H1 (cell line): ENCODE data around the gene CHCHD3. TPM values are rescaled to one million over a fixed set of nuclear protein-coding genes. Genes with fewer than 3 reads are reported as not detected.

Experiments used
- CTCF ChIA-PET: fragments of 300-600 bp; sonication (Branson Sonifier 250); formaldehyde crosslinking; loops from one replicate; lab custom pipeline; 2021; ENCODE audit not compliant: partially characterized antibody; lab: Charles Lee
- POLR2A ChIA-PET: fragments of 300-600 bp; sonication (Branson Sonifier 250); formaldehyde crosslinking; loops from one replicate; lab custom pipeline; 2021; ENCODE audit warnings: inconsistent platforms; ENCODE audit not compliant: partially characterized antibody; lab: Charles Lee
- DNase-seq, 2 experiments: peaks; one replicate each; pipeline versions ENCODE4 v3.0.0 to v3.0.0-alpha.2; 2010 to 2022; ENCODE audit warnings: low spot score in 2 of 2, low read depth in 1 of 2, mixed read lengths in 1 of 2
- FAIRE-seq: peaks from 2 replicates; lab custom pipeline; 2011; peaks lifted over from hg19 to GRCh38; lab: Jason Lieb, UNC
- H2AFZ ChIP-seq: 2 replicates; pipeline ENCODE4 v1.8.1; 2012; ENCODE audit warnings: low read length, inconsistent platforms
- H2AK5ac ChIP-seq: 2 replicates; pipeline ENCODE4 v1.6.1; 2013; ENCODE audit warnings: low read depth, low read length
- H2BK120ac ChIP-seq: replicated peaks from 2 replicates; pipeline ENCODE3; 2013; ENCODE audit warnings: low read depth, low read length, inconsistent platforms
- H2BK12ac ChIP-seq: 2 replicates; pipeline ENCODE4 v1.6.1; 2013; ENCODE audit warnings: low read depth, low read length
- H2BK15ac ChIP-seq: 2 replicates; pipeline ENCODE4 v1.6.1; 2013; ENCODE audit warnings: low read length
- H2BK20ac ChIP-seq: 2 replicates; pipeline ENCODE4 v1.6.1; 2013; ENCODE audit warnings: low read length
- H2BK5ac ChIP-seq: 2 replicates; pipeline ENCODE4 v1.6.1; 2013; ENCODE audit warnings: low read depth, low read length
- H3K14ac ChIP-seq: 2 replicates; pipeline ENCODE4 v1.6.1; 2013; ENCODE audit warnings: inconsistent platforms; ENCODE audit not compliant: insufficient read length
- H3K18ac ChIP-seq: 2 replicates; pipeline ENCODE4 v1.6.1; 2013; ENCODE audit warnings: low read length; ENCODE audit errors: extremely low read depth
- H3K23ac ChIP-seq: 2 replicates; pipeline ENCODE4 v1.6.1; 2013; ENCODE audit warnings: inconsistent platforms; ENCODE audit not compliant: insufficient read length
- H3K23me2 ChIP-seq: 2 replicates; pipeline ENCODE4 v1.6.1; 2013; ENCODE audit warnings: low read depth, low read length
- H3K27ac ChIP-seq: 2 replicates; pipeline ENCODE4 v1.6.1; 2011; ENCODE audit warnings: low read depth, low read length, inconsistent platforms
- H3K27me3 ChIP-seq, 4 experiments: replicated peaks in 1 of 4; 1 replicate in 1 of 4; 2 replicates in 3 of 4; pipeline versions ENCODE4 v1.6.1 to v1.8.1; 2011 to 2013; ENCODE audit warnings: low read length in 3 of 4, mild to moderate bottlenecking in 3 of 4, inconsistent platforms in 2 of 4, mixed read lengths in 2 of 4, moderate library complexity in 1 of 4; ENCODE audit not compliant: control insufficient read depth in 3 of 4, insufficient read depth in 3 of 4; ENCODE audit errors: extremely low read depth in 1 of 4
- H3K36me3 ChIP-seq, 4 experiments: 2 replicates each; pipeline versions ENCODE4 v1.6.1 to v1.8.1; 2011 to 2013; ENCODE audit warnings: mild to moderate bottlenecking in 4 of 4, low read length in 3 of 4, moderate library complexity in 2 of 4, control low read depth in 1 of 4, inconsistent platforms in 1 of 4; ENCODE audit not compliant: insufficient read depth in 4 of 4, control insufficient read depth in 2 of 4
- H3K4ac ChIP-seq: replicated peaks from 2 replicates; pipeline ENCODE3; 2013; ENCODE audit warnings: low read length, low read depth, mixed read lengths, inconsistent platforms; ENCODE audit not compliant: insufficient read length
- H3K4me1 ChIP-seq, 4 experiments: replicated peaks in 1 of 4; 1 replicate in 1 of 4; 2 replicates in 3 of 4; pipeline versions ENCODE4 v1.6.1 to v1.8.1; 2011 to 2013; ENCODE audit warnings: low read length in 3 of 4, inconsistent platforms in 2 of 4, mixed read lengths in 1 of 4; ENCODE audit not compliant: insufficient read depth in 4 of 4, control insufficient read depth in 3 of 4
- H3K4me2 ChIP-seq, 2 experiments: 2 replicates each; pipeline versions ENCODE4 v1.6.1 to v1.8.1; 2011 to 2013; ENCODE audit warnings: low read depth in 2 of 2, low read length in 2 of 2, control low read depth in 1 of 2, inconsistent platforms in 1 of 2, mild to moderate bottlenecking in 1 of 2; ENCODE audit not compliant: insufficient read depth in 1 of 2
- H3K4me3 ChIP-seq, 4 experiments: fragments of 200-600, 300-600 bp in 1 of 4; sonication (generic), shearing (Covaris generic), sonication (Bioruptor Twin) in 1 of 4; 2 replicates each; pipeline versions ENCODE4 v1.5.1 to v1.8.1; 2011 to 2016; ENCODE audit warnings: low read length in 4 of 4, low read depth in 3 of 4, control low read depth in 2 of 4, inconsistent platforms in 2 of 4, mild to moderate bottlenecking in 2 of 4, mixed read lengths in 1 of 4, moderate library complexity in 1 of 4; ENCODE audit not compliant: insufficient read depth in 2 of 4; ENCODE audit errors: extremely low read depth in 1 of 4
- H3K56ac ChIP-seq: replicated peaks from 2 replicates; pipeline ENCODE3; 2013; ENCODE audit warnings: low read depth, mild to moderate bottlenecking, mixed read lengths, low read length, inconsistent platforms; ENCODE audit not compliant: insufficient read length
- H3K79me1 ChIP-seq: 2 replicates; pipeline ENCODE4 v1.6.1; 2013; ENCODE audit warnings: low read depth, low read length, control low read depth
- H3K79me2 ChIP-seq, 2 experiments: 2 replicates each; pipeline versions ENCODE4 v1.6.1 to v1.8.1; 2012 to 2013; ENCODE audit warnings: low read length in 2 of 2, mild to moderate bottlenecking in 2 of 2, inconsistent platforms in 1 of 2; ENCODE audit not compliant: insufficient read depth in 2 of 2, control insufficient read depth in 1 of 2
- H3K9ac ChIP-seq, 4 experiments: replicated peaks in 1 of 4; 1 replicate in 1 of 4; 2 replicates in 3 of 4; pipeline versions ENCODE4 v1.6.1 to v1.8.1; 2011 to 2013; ENCODE audit warnings: low read depth in 3 of 4, low read length in 3 of 4, control low read depth in 2 of 4, mild to moderate bottlenecking in 2 of 4, moderate library complexity in 2 of 4, inconsistent platforms in 1 of 4; ENCODE audit errors: extremely low read depth in 1 of 4
- H3K9me3 ChIP-seq, 2 experiments: 2 replicates each; pipeline versions ENCODE4 v1.6.1 to v1.8.1; 2012 to 2013; ENCODE audit warnings: mild to moderate bottlenecking in 2 of 2, moderate library complexity in 2 of 2, control low read depth in 1 of 2, inconsistent platforms in 1 of 2, low read depth in 1 of 2, low read length in 1 of 2, mixed read lengths in 1 of 2; ENCODE audit not compliant: insufficient read depth in 2 of 2
- H4K20me1 ChIP-seq, 2 experiments: replicated peaks in 1 of 2; 2 replicates each; pipeline versions ENCODE3 to v1.8.1; 2011 to 2013; ENCODE audit warnings: inconsistent platforms in 2 of 2, low read length in 2 of 2, mild to moderate bottlenecking in 1 of 2; ENCODE audit not compliant: insufficient read depth in 2 of 2, control insufficient read depth in 1 of 2
- H4K5ac ChIP-seq: 2 replicates; pipeline ENCODE4 v1.6.1; 2013; ENCODE audit warnings: low read length, low read depth, mixed read lengths, inconsistent platforms; ENCODE audit not compliant: insufficient read length
- H4K8ac ChIP-seq: 2 replicates; pipeline ENCODE4 v1.8.0; 2013; ENCODE audit warnings: mild to moderate bottlenecking, moderate library complexity, low read length, inconsistent platforms; ENCODE audit not compliant: insufficient read depth; ENCODE audit errors: extremely low read depth
- H4K91ac ChIP-seq: replicated peaks from 2 replicates; pipeline ENCODE3; 2013; ENCODE audit warnings: low read length, mixed read lengths, inconsistent platforms; ENCODE audit not compliant: insufficient read length
- ATF3 ChIP-seq: IDR thresholded peaks from 2 replicates; pipeline ENCODE4 v1.6.1; 2011; ENCODE audit warnings: low read depth, mild to moderate bottlenecking, low read length; ENCODE audit not compliant: insufficient read depth
- CTCF ChIP-seq, 3 experiments: IDR thresholded peaks; 1 replicate in 2 of 3; 2 replicates in 1 of 3; pipeline versions ENCODE4 v1.5.1 to v1.6.1; 2011; ENCODE audit warnings: low read length in 3 of 3, mild to moderate bottlenecking in 3 of 3, inconsistent platforms in 2 of 3, low read depth in 1 of 3, moderate library complexity in 1 of 3; ENCODE audit not compliant: insufficient read depth in 1 of 3; ENCODE audit errors: control extremely low read depth in 1 of 3
- SP2 ChIP-seq: IDR thresholded peaks from 2 replicates; pipeline ENCODE4 v1.6.1; 2012; ENCODE audit warnings: mild to moderate bottlenecking, low read length, inconsistent platforms
- WGBS, 2 experiments: shearing (Covaris generic) in 1 of 2; methylation state at CpG; one replicate each; pipeline versions ENCODE4 v1.1.6 to v1.1.7; 2013 to 2015; ENCODE audit warnings: low lambda C conversion rate in 2 of 2, mixed read lengths in 2 of 2, inconsistent platforms in 1 of 2, low coverage in 1 of 2, missing lambda C conversion rate in 1 of 2; ENCODE audit not compliant: insufficient replicate concordance in 2 of 2, insufficient coverage in 1 of 2, insufficient read length in 1 of 2; ENCODE audit errors: extremely low coverage in 1 of 2, missing lambda C conversion rate in 1 of 2; 5-methylcytosine and 5-hydroxymethylcytosine counted together
- polyA plus RNA-seq, 7 experiments: library from polyadenylated mRNA; depleted of rRNA in 3 of 7; stranded (reverse) in 5 of 7; unstranded in 2 of 7; fragments of >200 nt in 5 of 7; fragments of 200-250 nt in 2 of 7; gene quantifications; 1 replicate in 5 of 7; 2 replicates in 1 of 7; 4 replicates in 1 of 7; pipeline versions ENCODE4 v1.2.1 to v1.2.3, GENCODE V29; 2011 to 2013; ENCODE audit warnings: missing spikeins in 2 of 7, mixed read lengths in 2 of 7
- total RNA-seq: library from RNA; stranded (reverse); fragmentation: NEBNext Ultra II Directional; extraction: Animal tissue kit (Norgen Biotek cat#: 25700); gene quantifications from 2 replicates; pipeline ENCODE4 v1.2.1, GENCODE V29; 2021

Gene CHCHD3
- total and polyA plus RNA-seq, 2 of the 8 experiments (the other 6 are each of a cell fraction or from before 2014, with no cell fraction given): 42.9 to 137 TPM

GRCh38 chr7:133016604-133017003 lies 65.3 kb downstream of the CHCHD3 start:
- H3K9me3 ChIP-seq: no peaks in the 10 kb centered on the region
- no peak overlapping the region for H3K9ac ChIP-seq
- no peak overlapping the region for H3K27ac ChIP-seq
- CTCF ChIA-PET: no interaction called here
- H3K4me3 ChIP-seq: no peak overlapping the region
- no peak for DNase-seq
- no peaks in the 10 kb centered on the region for H3K27me3 ChIP-seq
- POLR2A ChIA-PET: no interaction called here
- no peak overlapping the region for H3K56ac ChIP-seq
- H2AK5ac ChIP-seq: no peak overlapping the region
- H2BK20ac ChIP-seq: no peak overlapping the region
- H3K79me2 ChIP-seq: peaks cover 0 to 55% of the 10 kb centered on the region in 2 experiments; a peak in 2 of 4 replicates
- 88% methylated on average over 4 of the region's 4 CpGs; no CpG with 5 or more reads in 1 of the 2 experiments for WGBS, 2 experiments
- no peaks in the 10 kb centered on the region for H3K36me3 ChIP-seq
- no peak overlapping the region for H2BK5ac ChIP-seq
- no peak overlapping the region for H2BK12ac ChIP-seq
- no peak overlapping the region for H4K5ac ChIP-seq
- peaks cover 0 to 6% (median 2%) of the 10 kb centered on the region in 4 experiments; a peak in 2 of 7 replicates for H3K4me1 ChIP-seq
- H4K8ac ChIP-seq: no peak overlapping the region
- H3K4me2 ChIP-seq: no peak overlapping the region
- no peak overlapping the region for H2AFZ ChIP-seq
- H3K23me2 ChIP-seq: no peaks in the 10 kb centered on the region
- no peak overlapping the region for H3K23ac ChIP-seq
- no peak overlapping the region for H3K18ac ChIP-seq
- peaks cover 2 to 6% of the 10 kb centered on the region in 2 experiments for H4K20me1 ChIP-seq
- no peak overlapping the region for H3K4ac ChIP-seq
- no peak overlapping the region for H2BK120ac ChIP-seq
- H4K91ac ChIP-seq: no peak overlapping the region
- H2BK15ac ChIP-seq: no peak overlapping the region
- H3K79me1 ChIP-seq: peaks cover 5% of the 10 kb centered on the region
- FAIRE-seq: no peak
- TF ChIP-seq CTCF (IDR thresholded peaks at IDR 0.05; ENCODE audit: control extremely low read depth in 1 of 3, insufficient read depth in 1 of 3, low read depth in 1 of 3, low read length in 3 of 3) (no peak), SP2 (no peak), ATF3 (no peak)
- no peak overlapping the region for H3K14ac ChIP-seq
